H1 (cell line): ENCODE measurements around the gene TMEM235. TPM values are rescaled to one million over a fixed set of nuclear protein-coding genes. Genes with fewer than 3 reads are reported as not detected.

Source experiments
- CTCF ChIA-PET: fragments of 300-600 bp; sonication (Branson Sonifier 250); formaldehyde crosslinking; loops from one replicate; lab custom pipeline; 2021; ENCODE audit not compliant: partially characterized antibody; lab: Charles Lee
- POLR2A ChIA-PET: fragments of 300-600 bp; sonication (Branson Sonifier 250); formaldehyde crosslinking; loops from one replicate; lab custom pipeline; 2021; ENCODE audit warnings: inconsistent platforms; ENCODE audit not compliant: partially characterized antibody; lab: Charles Lee
- DNase-seq, 2 experiments: peaks; one replicate each; pipeline versions ENCODE4 v3.0.0 to v3.0.0-alpha.2; 2010 to 2022; ENCODE audit warnings: low spot score in 2 of 2, low read depth in 1 of 2, mixed read lengths in 1 of 2
- FAIRE-seq: peaks from 2 replicates; lab custom pipeline; 2011; peaks lifted over from hg19 to GRCh38; lab: Jason Lieb, UNC
- H2AFZ ChIP-seq: 2 replicates; pipeline ENCODE4 v1.8.1; 2012; ENCODE audit warnings: low read length, inconsistent platforms
- H2AK5ac ChIP-seq: 2 replicates; pipeline ENCODE4 v1.6.1; 2013; ENCODE audit warnings: low read depth, low read length
- H2BK120ac ChIP-seq: replicated peaks from 2 replicates; pipeline ENCODE3; 2013; ENCODE audit warnings: low read depth, low read length, inconsistent platforms
- H2BK12ac ChIP-seq: 2 replicates; pipeline ENCODE4 v1.6.1; 2013; ENCODE audit warnings: low read depth, low read length
- H2BK15ac ChIP-seq: 2 replicates; pipeline ENCODE4 v1.6.1; 2013; ENCODE audit warnings: low read length
- H2BK20ac ChIP-seq: 2 replicates; pipeline ENCODE4 v1.6.1; 2013; ENCODE audit warnings: low read length
- H2BK5ac ChIP-seq: 2 replicates; pipeline ENCODE4 v1.6.1; 2013; ENCODE audit warnings: low read depth, low read length
- H3K14ac ChIP-seq: 2 replicates; pipeline ENCODE4 v1.6.1; 2013; ENCODE audit warnings: inconsistent platforms; ENCODE audit not compliant: insufficient read length
- H3K18ac ChIP-seq: 2 replicates; pipeline ENCODE4 v1.6.1; 2013; ENCODE audit warnings: low read length; ENCODE audit errors: extremely low read depth
- H3K23ac ChIP-seq: 2 replicates; pipeline ENCODE4 v1.6.1; 2013; ENCODE audit warnings: inconsistent platforms; ENCODE audit not compliant: insufficient read length
- H3K23me2 ChIP-seq: 2 replicates; pipeline ENCODE4 v1.6.1; 2013; ENCODE audit warnings: low read depth, low read length
- H3K27ac ChIP-seq: 2 replicates; pipeline ENCODE4 v1.6.1; 2011; ENCODE audit warnings: low read depth, low read length, inconsistent platforms
- H3K27me3 ChIP-seq, 4 experiments: replicated peaks in 1 of 4; 1 replicate in 1 of 4; 2 replicates in 3 of 4; pipeline versions ENCODE4 v1.6.1 to v1.8.1; 2011 to 2013; ENCODE audit warnings: low read length in 3 of 4, mild to moderate bottlenecking in 3 of 4, inconsistent platforms in 2 of 4, mixed read lengths in 2 of 4, moderate library complexity in 1 of 4; ENCODE audit not compliant: control insufficient read depth in 3 of 4, insufficient read depth in 3 of 4; ENCODE audit errors: extremely low read depth in 1 of 4
- H3K36me3 ChIP-seq, 4 experiments: 2 replicates each; pipeline versions ENCODE4 v1.6.1 to v1.8.1; 2011 to 2013; ENCODE audit warnings: mild to moderate bottlenecking in 4 of 4, low read length in 3 of 4, moderate library complexity in 2 of 4, control low read depth in 1 of 4, inconsistent platforms in 1 of 4; ENCODE audit not compliant: insufficient read depth in 4 of 4, control insufficient read depth in 2 of 4
- H3K4ac ChIP-seq: replicated peaks from 2 replicates; pipeline ENCODE3; 2013; ENCODE audit warnings: low read length, low read depth, mixed read lengths, inconsistent platforms; ENCODE audit not compliant: insufficient read length
- H3K4me1 ChIP-seq, 4 experiments: replicated peaks in 1 of 4; 1 replicate in 1 of 4; 2 replicates in 3 of 4; pipeline versions ENCODE4 v1.6.1 to v1.8.1; 2011 to 2013; ENCODE audit warnings: low read length in 3 of 4, inconsistent platforms in 2 of 4, mixed read lengths in 1 of 4; ENCODE audit not compliant: insufficient read depth in 4 of 4, control insufficient read depth in 3 of 4
- H3K4me2 ChIP-seq, 2 experiments: 2 replicates each; pipeline versions ENCODE4 v1.6.1 to v1.8.1; 2011 to 2013; ENCODE audit warnings: low read depth in 2 of 2, low read length in 2 of 2, control low read depth in 1 of 2, inconsistent platforms in 1 of 2, mild to moderate bottlenecking in 1 of 2; ENCODE audit not compliant: insufficient read depth in 1 of 2
- H3K4me3 ChIP-seq, 4 experiments: fragments of 200-600, 300-600 bp in 1 of 4; sonication (generic), shearing (Covaris generic), sonication (Bioruptor Twin) in 1 of 4; 2 replicates each; pipeline versions ENCODE4 v1.5.1 to v1.8.1; 2011 to 2016; ENCODE audit warnings: low read length in 4 of 4, low read depth in 3 of 4, control low read depth in 2 of 4, inconsistent platforms in 2 of 4, mild to moderate bottlenecking in 2 of 4, mixed read lengths in 1 of 4, moderate library complexity in 1 of 4; ENCODE audit not compliant: insufficient read depth in 2 of 4; ENCODE audit errors: extremely low read depth in 1 of 4
- H3K56ac ChIP-seq: replicated peaks from 2 replicates; pipeline ENCODE3; 2013; ENCODE audit warnings: low read depth, mild to moderate bottlenecking, mixed read lengths, low read length, inconsistent platforms; ENCODE audit not compliant: insufficient read length
- H3K79me1 ChIP-seq: 2 replicates; pipeline ENCODE4 v1.6.1; 2013; ENCODE audit warnings: low read depth, low read length, control low read depth
- H3K79me2 ChIP-seq, 2 experiments: 2 replicates each; pipeline versions ENCODE4 v1.6.1 to v1.8.1; 2012 to 2013; ENCODE audit warnings: low read length in 2 of 2, mild to moderate bottlenecking in 2 of 2, inconsistent platforms in 1 of 2; ENCODE audit not compliant: insufficient read depth in 2 of 2, control insufficient read depth in 1 of 2
- H3K9ac ChIP-seq, 4 experiments: replicated peaks in 1 of 4; 1 replicate in 1 of 4; 2 replicates in 3 of 4; pipeline versions ENCODE4 v1.6.1 to v1.8.1; 2011 to 2013; ENCODE audit warnings: low read depth in 3 of 4, low read length in 3 of 4, control low read depth in 2 of 4, mild to moderate bottlenecking in 2 of 4, moderate library complexity in 2 of 4, inconsistent platforms in 1 of 4; ENCODE audit errors: extremely low read depth in 1 of 4
- H3K9me3 ChIP-seq, 2 experiments: 2 replicates each; pipeline versions ENCODE4 v1.6.1 to v1.8.1; 2012 to 2013; ENCODE audit warnings: mild to moderate bottlenecking in 2 of 2, moderate library complexity in 2 of 2, control low read depth in 1 of 2, inconsistent platforms in 1 of 2, low read depth in 1 of 2, low read length in 1 of 2, mixed read lengths in 1 of 2; ENCODE audit not compliant: insufficient read depth in 2 of 2
- H4K20me1 ChIP-seq, 2 experiments: replicated peaks in 1 of 2; 2 replicates each; pipeline versions ENCODE3 to v1.8.1; 2011 to 2013; ENCODE audit warnings: inconsistent platforms in 2 of 2, low read length in 2 of 2, mild to moderate bottlenecking in 1 of 2; ENCODE audit not compliant: insufficient read depth in 2 of 2, control insufficient read depth in 1 of 2
- H4K5ac ChIP-seq: 2 replicates; pipeline ENCODE4 v1.6.1; 2013; ENCODE audit warnings: low read length, low read depth, mixed read lengths, inconsistent platforms; ENCODE audit not compliant: insufficient read length
- H4K8ac ChIP-seq: 2 replicates; pipeline ENCODE4 v1.8.0; 2013; ENCODE audit warnings: mild to moderate bottlenecking, moderate library complexity, low read length, inconsistent platforms; ENCODE audit not compliant: insufficient read depth; ENCODE audit errors: extremely low read depth
- H4K91ac ChIP-seq: replicated peaks from 2 replicates; pipeline ENCODE3; 2013; ENCODE audit warnings: low read length, mixed read lengths, inconsistent platforms; ENCODE audit not compliant: insufficient read length
- CREB1 ChIP-seq: IDR thresholded peaks from 2 replicates; pipeline ENCODE4 v1.6.1; 2012; ENCODE audit warnings: inconsistent platforms
- KDM4A ChIP-seq: IDR thresholded peaks from one replicate; pipeline ENCODE4 v1.7.1; 2012; ENCODE audit warnings: low read depth, mild to moderate bottlenecking, moderate library complexity, low read length, inconsistent platforms; ENCODE audit not compliant: severe bottlenecking
- SIRT6 ChIP-seq: IDR thresholded peaks from one replicate; pipeline ENCODE4 v1.7.1; 2012; ENCODE audit warnings: low read length, inconsistent platforms
- SUZ12 ChIP-seq: fragments of 200-600 bp; sonication (generic); IDR thresholded peaks from 2 replicates; pipeline ENCODE4 v1.6.1; 2012; ENCODE audit warnings: mild to moderate bottlenecking, inconsistent platforms, low read length, moderate library complexity, mixed read lengths
- WGBS, 2 experiments: shearing (Covaris generic) in 1 of 2; methylation state at CpG; one replicate each; pipeline versions ENCODE4 v1.1.6 to v1.1.7; 2013 to 2015; ENCODE audit warnings: low lambda C conversion rate in 2 of 2, mixed read lengths in 2 of 2, inconsistent platforms in 1 of 2, low coverage in 1 of 2, missing lambda C conversion rate in 1 of 2; ENCODE audit not compliant: insufficient replicate concordance in 2 of 2, insufficient coverage in 1 of 2, insufficient read length in 1 of 2; ENCODE audit errors: extremely low coverage in 1 of 2, missing lambda C conversion rate in 1 of 2; 5-methylcytosine and 5-hydroxymethylcytosine counted together
- polyA plus RNA-seq, 7 experiments: library from polyadenylated mRNA; depleted of rRNA in 3 of 7; stranded (reverse) in 5 of 7; unstranded in 2 of 7; fragments of >200 nt in 5 of 7; fragments of 200-250 nt in 2 of 7; gene quantifications; 1 replicate in 5 of 7; 2 replicates in 1 of 7; 4 replicates in 1 of 7; pipeline versions ENCODE4 v1.2.1 to v1.2.3, GENCODE V29; 2011 to 2013; ENCODE audit warnings: missing spikeins in 2 of 7, mixed read lengths in 2 of 7
- total RNA-seq: library from RNA; stranded (reverse); fragmentation: NEBNext Ultra II Directional; extraction: Animal tissue kit (Norgen Biotek cat#: 25700); gene quantifications from 2 replicates; pipeline ENCODE4 v1.2.1, GENCODE V29; 2021

TMEM235 gene
- total and polyA plus RNA-seq, 2 of the 8 experiments (the other 6 are each of a cell fraction or from before 2014, with no cell fraction given), result 0.05 to 0.15 TPM

- Histone ChIP-seq H3K18ac (peak overlapping the region; percentile 93), H2BK5ac (peak overlapping the region; percentile 92; the same call in 1 of the 2 replicates), H3K27ac (no peak overlapping the region), H3K4ac (no peak overlapping the region), H3K56ac (no peak overlapping the region), H3K27me3 (peaks cover 0 to 2% (median 0%) of the 10 kb centered on the region in 4 experiments; a peak in 4 of 7 replicates), H3K4me3 (peak overlapping the region in 1 of 4 experiments; percentile 42; a peak in 1 of 8 replicates), H4K91ac (peak overlapping the region; percentile 86), H4K20me1 (no peaks in the 10 kb centered on the region), H4K5ac (peak overlapping the region; percentile 63), H2AFZ (no peak overlapping the region), H3K9me3 (no peaks in the 10 kb centered on the region; a peak in 1 of 4 replicates), H3K9ac (no peak overlapping the region), H3K23me2 (no peaks in the 10 kb centered on the region; the same call in 1 of the 2 replicates), H3K14ac (no peak overlapping the region), H2BK12ac (peak overlapping the region; percentile 99; the same call in 1 of the 2 replicates), H3K4me2 (peak overlapping the region; percentile 55 to 60), H3K4me1 (peaks cover 16 to 59% (median 46%) of the 10 kb centered on the region in 4 experiments), H2BK20ac (peak overlapping the region; percentile 80; the same call in 1 of the 2 replicates), H3K23ac (no peak overlapping the region), H3K36me3 (no peaks in the 10 kb centered on the region), H3K79me1 (no peaks in the 10 kb centered on the region), H2BK15ac (no peak overlapping the region), H4K8ac (peak overlapping the region; percentile 7), H3K79me2 (no peaks in the 10 kb centered on the region), H2BK120ac (peak overlapping the region; percentile 82), H2AK5ac (no peak overlapping the region)
- FAIRE-seq (no peak), DNase-seq (peak in 1 of 2 experiments; percentile 53)
- TF ChIP-seq SIRT6, result no peak
- no peak for TF ChIP-seq KDM4A
- no peak for TF ChIP-seq SUZ12
- no peak for TF ChIP-seq CREB1
- ChIA-PET CTCF (interaction anchor here (0.6 to 7.8 kb wide), 10 partner anchors 13 to 151 kb away, joined by 3 to 50 read pairs (median 6); no protein-coding TSS in a partner anchor), POLR2A (interaction anchor here (1.0 to 2.6 kb wide), 7 partner anchors 9 to 99 kb away, joined by 3 to 23 read pairs (median 6); no protein-coding TSS in a partner anchor)
- WGBS, 2 experiments, result 57% methylated on average over 8 of the region's 8 CpGs; no CpG with 5 or more reads in 1 of the 2 experiments
Measured at GRCh38 chr17:78269955-78270381, 38.5 kb downstream of the TMEM235 start.
